Measurements from ENCODE around the gene TMEM116.

GRCh38 chr12:111927346-111927745, 85.6 kb downstream of the TMEM116 start:
- TF ChIP-seq CTCF (IDR thresholded peaks at IDR 0.05; ENCODE audit: low read depth, low read length) (no peak), POLR2A (IDR thresholded peaks at IDR 0.05; ENCODE audit: extremely low read depth, insufficient read length) (no peak), MAX (IDR thresholded peaks at IDR 0.05; ENCODE audit: low read depth, low read length) (no peak)

All from NB4 (cell line).